ENCODE data around the gene DUOX1. TPM values are rescaled to one million over a fixed set of nuclear protein-coding genes. Genes with fewer than 3 reads are reported as not detected.
A peak's percentile ranks its signal among the peaks of the same experiment; 100 is the strongest.

DUOX1 gene
- total and polyA plus RNA-seq, 9 of the 15 experiments (the other 6 are each of a cell fraction or from before 2014, with no cell fraction given) = 0.01 to 0.22 (median 0.01) TPM; not detected in 6

GRCh38 chr15:45128971-45129639 lies 689 bp upstream of the DUOX1 start:
- ChIA-PET POLR2A (no interaction called here), CTCF (ENCODE audit: low intra/inter-chr PET ratio) (no interaction called here)
- intact Hi-C loops (cut with micrococcal nuclease) = no loop called here
- Histone ChIP-seq H3K9me1 (ENCODE audit: control insufficient read depth, insufficient read depth, low read length) (no peaks in the 10 kb centered on the region), H3K36me3 (ENCODE audit: control insufficient read depth, insufficient read depth, low read length) (no peaks in the 10 kb centered on the region), H4K20me1 (replicated peaks; ENCODE audit: control insufficient read depth, insufficient read depth, low read length) (no peaks in the 10 kb centered on the region), H2AFZ (ENCODE audit: low read depth, low read length) (no peak overlapping the region), H3K4me1 (replicated peaks in 1 of 2; ENCODE audit: control insufficient read depth in 2 of 2, insufficient read depth in 2 of 2, low read length in 2 of 2) (peaks cover 0 to 14% of the 10 kb centered on the region in 2 experiments; a peak in 2 of 5 replicates), H3K27ac (ENCODE audit: extremely low read depth, low read depth, low read length) (no peak overlapping the region), H3K9ac (ENCODE audit: insufficient read depth in 1 of 2, low read depth in 2 of 2, low read length in 2 of 2) (peak overlapping the region in 1 of 2 experiments; percentile 16; a peak in 1 of 4 replicates), H3K4me2 (ENCODE audit: insufficient read depth, low read length) (no peak overlapping the region), H3K4me3 (no peak overlapping the region), H3K9me3 (replicated peaks; ENCODE audit: control insufficient read depth, insufficient read depth, low read depth, low read length) (no peaks in the 10 kb centered on the region), H3K27me3 (ENCODE audit: control insufficient read depth in 2 of 2, insufficient read depth in 2 of 2, low read length in 2 of 2) (peaks cover 24 to 44% of the 10 kb centered on the region in 2 experiments), H3K79me2 (ENCODE audit: control insufficient read depth, insufficient read depth, low read length) (no peaks in the 10 kb centered on the region)
- TF ChIP-seq CGGBP1 (CRISPR knock-in tag; IDR thresholded peaks at IDR 0.05) (no peak), MBD2 (IDR thresholded peaks at IDR 0.05; ENCODE audit: borderline replicate concordance, low read depth) (no peak), ARHGAP35 (IDR thresholded peaks at IDR 0.05; ENCODE audit: partially characterized antibody) (no peak), CREB1 (IDR thresholded peaks at IDR 0.05) (no peak), CREB1 (CRISPR knock-in tag; IDR thresholded peaks at IDR 0.05) (no peak), SREBF1 (IDR thresholded peaks at IDR 0.05; ENCODE audit: borderline replicate concordance, low read depth, low read length) (no peak), ID3 (CRISPR knock-in tag; IDR thresholded peaks at IDR 0.05) (no peak), ID3 (tag; IDR thresholded peaks at IDR 0.05) (no peak), XRCC4 (IDR thresholded peaks at IDR 0.05; ENCODE audit: extremely low read depth, insufficient read depth, insufficient read length) (no peak)
- WGBS (ENCODE audit: insufficient coverage, low coverage, missing lambda C conversion rate) = 9% methylated on average over 31 of the region's 47 CpGs
- ATAC-seq (no peak), FAIRE-seq (no peak), DNase-seq (ENCODE audit: extremely low read depth in 1 of 4, low spot score in 3 of 4) (no peak)
- BruUV-seq (replicated peaks) = no TSS peak
- in situ Hi-C loops (cut with MboI) = no loop called here
